H1 (cell line): Measurements from ENCODE around the gene SLC36A4. TPM values are rescaled to one million over a fixed set of nuclear protein-coding genes. Genes with fewer than 3 reads are reported as not detected.

Experiments
- BCL11A ChIP-seq, 2 experiments: IDR thresholded peaks; one replicate each; pipeline ENCODE4 v1.6.1; 2011; ENCODE audit warnings: low read depth in 2 of 2, low read length in 2 of 2, mild to moderate bottlenecking in 2 of 2
- CHD1 ChIP-seq: IDR thresholded peaks from 2 replicates; pipeline ENCODE4 v1.6.1; 2012; ENCODE audit warnings: low read depth, low read length, improper control_type of control experiment
- KDM4A ChIP-seq: IDR thresholded peaks from one replicate; pipeline ENCODE4 v1.7.1; 2012; ENCODE audit warnings: low read depth, mild to moderate bottlenecking, moderate library complexity, low read length, inconsistent platforms; ENCODE audit not compliant: severe bottlenecking
- KDM5A ChIP-seq: fragments of 200-600 bp; IDR thresholded peaks from 2 replicates; pipeline ENCODE4 v1.7.1; 2012; ENCODE audit warnings: mild to moderate bottlenecking, low read length, inconsistent platforms, mixed read lengths
- PHF8 ChIP-seq: fragments of 200-600 bp; sonication (generic); conservative IDR thresholded peaks from 2 replicates; pipeline ENCODE4 v1.7.1; 2012; ENCODE audit warnings: low read depth, mild to moderate bottlenecking, inconsistent platforms, low read length, moderate library complexity
- SP2 ChIP-seq: IDR thresholded peaks from 2 replicates; pipeline ENCODE4 v1.6.1; 2012; ENCODE audit warnings: mild to moderate bottlenecking, low read length, inconsistent platforms
- polyA plus RNA-seq, 7 experiments: library from polyadenylated mRNA; depleted of rRNA in 3 of 7; stranded (reverse) in 5 of 7; unstranded in 2 of 7; fragments of >200 nt in 5 of 7; fragments of 200-250 nt in 2 of 7; gene quantifications; 1 replicate in 5 of 7; 2 replicates in 1 of 7; 4 replicates in 1 of 7; pipeline versions ENCODE4 v1.2.1 to v1.2.3, GENCODE V29; 2011 to 2013; ENCODE audit warnings: missing spikeins in 2 of 7, mixed read lengths in 2 of 7
- total RNA-seq: library from RNA; stranded (reverse); fragmentation: NEBNext Ultra II Directional; extraction: Animal tissue kit (Norgen Biotek cat#: 25700); gene quantifications from 2 replicates; pipeline ENCODE4 v1.2.1, GENCODE V29; 2021
- TF ChIP-seq, protein P1 (sequence below), 3 experiments: IDR thresholded peaks; 1 replicate in 2 of 3; 2 replicates in 1 of 3; pipeline versions ENCODE4 v1.5.1 to v1.6.1; 2011; ENCODE audit warnings: low read length in 3 of 3, mild to moderate bottlenecking in 3 of 3, inconsistent platforms in 2 of 3, low read depth in 1 of 3, moderate library complexity in 1 of 3; ENCODE audit not compliant: insufficient read depth in 1 of 3; ENCODE audit errors: control extremely low read depth in 1 of 3

SLC36A4 gene
- total and polyA plus RNA-seq, 2 of the 8 experiments (the other 6 are each of a cell fraction or from before 2014, with no cell fraction given) = 10.2 to 22.7 TPM

DNA sequence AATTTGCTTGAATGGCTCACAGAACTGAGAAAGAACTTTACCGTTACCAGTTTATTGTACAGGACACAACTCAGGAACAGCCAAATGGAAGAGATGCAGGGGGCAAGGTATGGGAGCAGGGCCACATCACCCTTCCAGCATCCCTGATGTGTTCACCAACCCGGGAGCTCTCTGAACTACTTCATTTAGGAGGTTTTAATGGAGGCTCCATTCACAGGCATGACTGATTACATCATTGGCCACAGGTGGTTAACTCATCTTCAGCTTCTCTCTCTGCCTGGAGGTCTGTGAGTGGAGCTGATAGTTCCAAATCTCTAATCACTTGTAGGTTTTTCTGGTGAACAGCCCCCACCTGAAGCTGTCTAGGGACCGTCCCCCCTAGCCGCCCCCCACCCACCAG is 83.5 kb downstream of the SLC36A4 start (continued):
- TF ChIP-seq, protein P1, sequence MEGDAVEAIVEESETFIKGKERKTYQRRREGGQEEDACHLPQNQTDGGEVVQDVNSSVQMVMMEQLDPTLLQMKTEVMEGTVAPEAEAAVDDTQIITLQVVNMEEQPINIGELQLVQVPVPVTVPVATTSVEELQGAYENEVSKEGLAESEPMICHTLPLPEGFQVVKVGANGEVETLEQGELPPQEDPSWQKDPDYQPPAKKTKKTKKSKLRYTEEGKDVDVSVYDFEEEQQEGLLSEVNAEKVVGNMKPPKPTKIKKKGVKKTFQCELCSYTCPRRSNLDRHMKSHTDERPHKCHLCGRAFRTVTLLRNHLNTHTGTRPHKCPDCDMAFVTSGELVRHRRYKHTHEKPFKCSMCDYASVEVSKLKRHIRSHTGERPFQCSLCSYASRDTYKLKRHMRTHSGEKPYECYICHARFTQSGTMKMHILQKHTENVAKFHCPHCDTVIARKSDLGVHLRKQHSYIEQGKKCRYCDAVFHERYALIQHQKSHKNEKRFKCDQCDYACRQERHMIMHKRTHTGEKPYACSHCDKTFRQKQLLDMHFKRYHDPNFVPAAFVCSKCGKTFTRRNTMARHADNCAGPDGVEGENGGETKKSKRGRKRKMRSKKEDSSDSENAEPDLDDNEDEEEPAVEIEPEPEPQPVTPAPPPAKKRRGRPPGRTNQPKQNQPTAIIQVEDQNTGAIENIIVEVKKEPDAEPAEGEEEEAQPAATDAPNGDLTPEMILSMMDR (IDR thresholded peaks at IDR 0.05; ENCODE audit: control extremely low read depth in 1 of 3, insufficient read depth in 1 of 3, low read depth in 1 of 3, low read length in 3 of 3) = no peak
- TF ChIP-seq PHF8 = no peak
- TF ChIP-seq KDM4A = no peak
- no peak for TF ChIP-seq KDM5A
- no peak for TF ChIP-seq BCL11A (IDR thresholded peaks at IDR 0.05; ENCODE audit: low read depth in 2 of 2, low read length in 2 of 2)
- TF ChIP-seq SP2 = no peak
- no peak for TF ChIP-seq CHD1
